ENCODE results near the gene CCL21. TPM values are rescaled to one million over a fixed set of nuclear protein-coding genes. Genes with fewer than 3 reads are reported as not detected.

CCL21 gene
- total and polyA plus RNA-seq, 10 of the 15 experiments (the other 5 are each of a cell fraction or from before 2014, with no cell fraction given) = 0.26 TPM; not detected in 9

DNA sequence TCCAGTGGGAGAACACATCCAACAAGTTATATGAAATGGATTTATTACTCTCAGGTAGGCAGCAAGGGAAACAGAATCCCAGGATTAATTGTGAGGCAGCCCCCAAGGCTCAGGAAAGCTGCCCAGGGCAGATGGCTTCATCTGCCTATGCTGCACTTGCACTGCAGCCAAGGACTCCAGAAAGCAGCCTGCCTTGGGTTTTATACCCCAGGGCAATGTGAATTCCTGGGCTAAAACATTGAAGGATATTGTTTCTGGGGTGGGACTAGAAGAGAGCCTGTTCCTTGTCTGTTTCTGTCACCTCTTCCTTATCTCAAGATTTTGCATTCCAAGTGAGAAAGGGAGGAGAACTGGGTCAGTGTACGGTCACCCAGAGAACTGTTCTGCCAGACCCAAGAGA lies 38.6 kb downstream of the CCL21 start:
- H3K36me3 ChIP-seq (ENCODE audit: control insufficient read depth in 2 of 2, insufficient read depth in 2 of 2, low read length in 1 of 2) = no peaks in the 10 kb centered on the region
- H3K4me3 ChIP-seq = no peak overlapping the region
- SMC1A ChIA-PET (ENCODE audit: uncharacterized antibody, unreplicated experiment) = no interaction called here
- ATAC-seq = no peak
- in situ Hi-C loops (cut with MboI) (no loop called here), intact Hi-C loops (cut with micrococcal nuclease; ENCODE audit: unreplicated experiment) (no loop called here)
- no peaks in the 10 kb centered on the region for H3K27me3 ChIP-seq (replicated peaks in 1 of 2; ENCODE audit: control insufficient read depth in 2 of 2, insufficient read depth in 2 of 2, low read length in 1 of 2)
- no peak overlapping the region for H2AFZ ChIP-seq (ENCODE audit: control insufficient read depth, low read depth, low read length)
- TF ChIP-seq RUNX3 (IDR thresholded peaks at IDR 0.05; ENCODE audit: low read length) = no peak
- no peak for TF ChIP-seq NR2F1 (conservative IDR thresholded peaks at IDR 0.05)
- TF ChIP-seq SMAD1 (IDR thresholded peaks at IDR 0.05; ENCODE audit: low read depth, partially characterized antibody) = no peak
- no peak for TF ChIP-seq JUND (IDR thresholded peaks at IDR 0.05; ENCODE audit: low read depth, low read length)
- no peak for TF ChIP-seq HDAC2 (IDR thresholded peaks at IDR 0.05)
- TF ChIP-seq ATF7 (IDR thresholded peaks at IDR 0.05; ENCODE audit: low read depth) = no peak
- TF ChIP-seq CHD4 (IDR thresholded peaks at IDR 0.05) = no peak
- TF ChIP-seq, protein P1, sequence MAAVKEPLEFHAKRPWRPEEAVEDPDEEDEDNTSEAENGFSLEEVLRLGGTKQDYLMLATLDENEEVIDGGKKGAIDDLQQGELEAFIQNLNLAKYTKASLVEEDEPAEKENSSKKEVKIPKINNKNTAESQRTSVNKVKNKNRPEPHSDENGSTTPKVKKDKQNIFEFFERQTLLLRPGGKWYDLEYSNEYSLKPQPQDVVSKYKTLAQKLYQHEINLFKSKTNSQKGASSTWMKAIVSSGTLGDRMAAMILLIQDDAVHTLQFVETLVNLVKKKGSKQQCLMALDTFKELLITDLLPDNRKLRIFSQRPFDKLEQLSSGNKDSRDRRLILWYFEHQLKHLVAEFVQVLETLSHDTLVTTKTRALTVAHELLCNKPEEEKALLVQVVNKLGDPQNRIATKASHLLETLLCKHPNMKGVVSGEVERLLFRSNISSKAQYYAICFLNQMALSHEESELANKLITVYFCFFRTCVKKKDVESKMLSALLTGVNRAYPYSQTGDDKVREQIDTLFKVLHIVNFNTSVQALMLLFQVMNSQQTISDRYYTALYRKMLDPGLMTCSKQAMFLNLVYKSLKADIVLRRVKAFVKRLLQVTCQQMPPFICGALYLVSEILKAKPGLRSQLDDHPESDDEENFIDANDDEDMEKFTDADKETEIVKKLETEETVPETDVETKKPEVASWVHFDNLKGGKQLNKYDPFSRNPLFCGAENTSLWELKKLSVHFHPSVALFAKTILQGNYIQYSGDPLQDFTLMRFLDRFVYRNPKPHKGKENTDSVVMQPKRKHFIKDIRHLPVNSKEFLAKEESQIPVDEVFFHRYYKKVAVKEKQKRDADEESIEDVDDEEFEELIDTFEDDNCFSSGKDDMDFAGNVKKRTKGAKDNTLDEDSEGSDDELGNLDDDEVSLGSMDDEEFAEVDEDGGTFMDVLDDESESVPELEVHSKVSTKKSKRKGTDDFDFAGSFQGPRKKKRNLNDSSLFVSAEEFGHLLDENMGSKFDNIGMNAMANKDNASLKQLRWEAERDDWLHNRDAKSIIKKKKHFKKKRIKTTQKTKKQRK (IDR thresholded peaks at IDR 0.05; ENCODE audit: low read depth, low read length) = no peak
- BruUV-seq (replicated peaks) = no TSS peak
- no peak overlapping the region for H3K4me2 ChIP-seq (ENCODE audit: control insufficient read depth, insufficient read depth)
- no peak overlapping the region for H3K27ac ChIP-seq (ENCODE audit: control insufficient read depth, insufficient read depth)
- POLR2A ChIA-PET = no interaction called here
- no peak for FAIRE-seq
- no peaks in the 10 kb centered on the region; the same call in 2 of the 3 replicates for H3K9me3 ChIP-seq (replicated peaks; ENCODE audit: control insufficient read depth, insufficient read depth, low read length)
- no peaks in the 10 kb centered on the region for H4K20me1 ChIP-seq (ENCODE audit: control insufficient read depth, insufficient read depth)
- RAD21 ChIA-PET (ENCODE audit: unreplicated experiment) = no interaction called here
- H3K4me1 ChIP-seq (ENCODE audit: control insufficient read depth, insufficient read depth, low read length) = no peaks in the 10 kb centered on the region
- CTCF ChIA-PET = no interaction called here
- no peaks in the 10 kb centered on the region for H3K79me2 ChIP-seq (ENCODE audit: control insufficient read depth, insufficient read depth, low read length)
- DNase-seq (ENCODE audit: low read depth, low spot score) = no peak
- WGBS (ENCODE audit: insufficient coverage, insufficient replicate concordance, low lambda C conversion rate, missing lambda C conversion rate) = 58% methylated on average over 1 of the region's 1 CpG
- H3K9ac ChIP-seq (ENCODE audit: control insufficient read depth, insufficient read depth, low read length) = no peak overlapping the region
